ENCODE results near the gene KSR2.

The KSR2 gene

DNA sequence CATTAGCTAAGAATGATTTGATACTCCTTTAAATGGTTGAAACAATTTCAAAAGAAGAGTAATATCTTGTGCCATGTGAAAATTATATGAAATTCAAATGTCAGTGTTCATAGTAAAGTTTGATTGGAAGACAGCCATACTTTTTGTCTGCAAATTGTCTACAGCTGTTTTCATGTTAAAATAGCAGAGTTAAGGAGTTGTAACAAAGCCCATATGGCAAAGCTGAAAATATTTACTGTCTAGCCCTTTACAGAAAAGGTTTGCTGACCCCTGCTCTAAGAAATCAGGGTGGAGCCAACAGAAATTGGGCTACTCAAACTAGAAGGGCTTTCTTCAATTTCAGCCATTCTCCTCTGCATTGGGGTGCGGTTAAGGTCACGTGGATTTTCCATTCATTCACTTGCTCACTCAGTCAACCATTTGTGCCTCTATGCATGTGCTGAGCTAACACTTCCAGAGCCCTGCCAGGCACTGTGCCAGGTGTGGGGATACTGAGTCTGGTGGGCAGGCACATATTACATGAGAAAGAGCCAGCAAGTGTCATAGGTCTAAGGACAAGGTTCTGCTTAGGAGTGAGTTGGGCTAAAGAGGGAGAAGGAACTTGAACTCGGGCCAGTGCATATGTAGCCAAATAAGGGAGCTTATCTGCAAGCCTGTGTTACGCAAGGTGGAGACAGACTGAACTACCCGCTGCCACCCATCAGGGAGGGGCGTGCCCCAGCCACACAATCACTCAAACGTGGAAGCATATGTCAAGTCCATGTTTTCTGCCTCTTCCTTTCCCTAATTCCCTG, 467.5 kb downstream of the KSR2 start:
- Mint-ChIP-seq H3K4me3 (no peak overlapping the region), H3K4me1 (no peaks in the 10 kb centered on the region), H3K36me3 (no peaks in the 10 kb centered on the region), H3K27me3 (peaks cover 9% of the 10 kb centered on the region), H3K27ac (no peak overlapping the region), H3K9me3 (peaks cover 8% of the 10 kb centered on the region)
- ATAC-seq: no peak

DNA sequence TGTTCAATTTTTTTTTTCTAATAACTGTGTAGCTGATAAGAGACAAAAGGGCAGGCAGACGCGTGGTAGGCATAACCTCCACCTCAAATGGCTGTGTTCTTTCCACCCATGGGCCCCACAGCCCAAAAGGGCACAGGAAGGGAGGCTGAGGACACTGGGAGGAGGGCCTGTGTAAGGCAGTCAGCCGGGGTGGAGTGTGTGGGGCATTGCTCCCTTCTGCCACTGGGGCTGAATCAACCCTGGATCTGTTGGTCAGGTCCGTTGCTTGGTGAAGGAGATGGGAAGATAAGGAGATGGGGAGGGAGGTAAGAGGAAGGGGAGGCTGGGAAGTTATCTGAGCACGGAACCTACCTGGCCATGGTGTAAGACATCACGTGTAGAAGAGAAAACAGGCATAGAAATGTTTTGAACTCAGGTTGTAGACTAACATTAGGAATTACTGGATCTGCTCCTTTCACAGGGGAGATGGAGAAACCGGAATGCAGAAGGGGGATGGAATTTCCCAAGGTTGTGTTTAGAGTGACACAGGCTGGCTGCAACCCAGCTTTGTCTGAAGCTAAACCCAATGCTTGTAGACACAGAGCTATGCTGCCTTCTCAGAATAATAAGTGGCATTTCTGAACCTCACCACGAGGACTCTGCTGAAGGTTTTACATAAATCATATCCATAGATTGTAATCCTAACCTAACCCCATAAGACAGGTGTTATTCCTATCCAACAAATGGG, 468.9 kb downstream of the KSR2 start:
- no peak overlapping the region for H3K27ac Mint-ChIP-seq
- peaks cover 3% of the 10 kb centered on the region for H3K9me3 Mint-ChIP-seq
- H3K4me3 Mint-ChIP-seq: no peak overlapping the region
- H3K36me3 Mint-ChIP-seq: no peaks in the 10 kb centered on the region
- H3K27me3 Mint-ChIP-seq: peaks cover 9% of the 10 kb centered on the region
- ATAC-seq: no peak
- no peaks in the 10 kb centered on the region for H3K4me1 Mint-ChIP-seq

GRCh38 chr12:117498880-117499279, 469.9 kb downstream of the KSR2 start:
- no peak overlapping the region for H3K27ac Mint-ChIP-seq
- peaks cover 9% of the 10 kb centered on the region for H3K27me3 Mint-ChIP-seq
- no peaks in the 10 kb centered on the region for H3K36me3 Mint-ChIP-seq
- H3K9me3 Mint-ChIP-seq: peaks cover 3% of the 10 kb centered on the region
- no peak overlapping the region for H3K4me3 Mint-ChIP-seq
- ATAC-seq: no peak
- no peaks in the 10 kb centered on the region for H3K4me1 Mint-ChIP-seq

GRCh38 chr12:117498256-117498655, 470.5 kb downstream of the KSR2 start:
- Mint-ChIP-seq H3K4me3 (no peak overlapping the region), H3K4me1 (no peaks in the 10 kb centered on the region), H3K27ac (no peak overlapping the region), H3K9me3 (peaks cover 3% of the 10 kb centered on the region), H3K36me3 (no peaks in the 10 kb centered on the region), H3K27me3 (peaks cover 9% of the 10 kb centered on the region)
- ATAC-seq: no peak

DNA sequence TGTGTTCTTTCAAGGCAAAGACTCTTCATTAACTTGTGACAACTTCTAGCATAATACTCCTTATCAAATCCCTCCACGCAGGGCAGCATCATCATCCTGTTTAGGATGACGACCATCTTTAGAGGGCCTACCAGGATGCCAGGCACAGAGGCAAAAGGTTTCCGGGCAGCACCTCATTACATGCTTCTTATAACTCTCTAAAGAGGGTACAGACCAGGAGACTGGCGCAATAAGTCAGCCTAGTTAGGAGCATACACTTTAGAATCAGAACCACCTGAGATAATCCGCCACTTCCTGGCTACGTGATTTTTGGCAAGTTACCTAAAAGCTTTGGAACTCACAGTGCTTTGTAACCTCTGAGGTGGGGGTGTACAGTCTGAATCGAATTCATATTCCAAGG, 471.4 kb downstream of the KSR2 start:
- Mint-ChIP-seq H3K9me3 (peaks cover 3% of the 10 kb centered on the region), H3K4me3 (no peak overlapping the region), H3K36me3 (no peaks in the 10 kb centered on the region), H3K27ac (no peak overlapping the region), H3K4me1 (no peaks in the 10 kb centered on the region), H3K27me3 (peaks cover 9% of the 10 kb centered on the region)
- no peak for ATAC-seq

DNA sequence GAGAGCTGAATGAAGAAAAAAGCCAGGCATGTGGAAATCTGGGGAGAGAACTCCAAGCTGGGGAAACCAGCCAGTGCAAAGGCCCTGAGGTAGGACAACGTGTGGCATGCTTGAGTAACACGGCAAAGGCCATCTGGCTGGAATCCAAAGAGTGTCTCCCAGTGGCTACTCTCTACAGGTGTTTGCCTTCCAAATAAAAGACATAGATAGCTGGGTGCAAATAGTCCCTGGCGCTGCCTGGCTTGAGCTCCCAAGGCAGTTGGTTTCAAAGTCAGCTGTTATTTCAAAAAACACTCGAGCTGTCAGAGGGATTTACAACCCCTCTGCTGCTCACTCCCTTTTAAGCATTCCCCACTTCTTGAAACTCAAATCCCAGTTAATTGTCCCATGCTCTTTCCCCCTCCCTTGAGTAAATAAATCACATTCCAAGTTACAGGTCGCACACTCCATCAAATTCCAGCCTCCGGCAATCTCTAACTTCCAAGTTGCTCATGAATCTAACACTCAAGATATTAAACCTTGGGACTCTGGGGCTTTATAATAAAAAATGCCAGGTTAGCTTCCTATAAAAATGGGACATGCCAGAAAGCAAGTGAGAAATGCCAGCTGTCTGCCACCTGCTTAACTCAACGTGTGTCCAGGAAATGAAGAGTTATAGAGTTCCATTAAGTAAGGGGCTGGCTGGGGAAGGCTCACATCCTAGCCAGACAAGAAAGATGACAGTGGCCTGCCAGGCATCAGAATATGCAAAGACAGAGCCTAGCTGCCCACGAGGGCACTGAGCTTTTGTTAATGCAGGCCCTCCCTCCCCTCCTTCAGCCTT, 473.7 kb downstream of the KSR2 start:
- no peak for ATAC-seq
- H3K36me3 Mint-ChIP-seq: no peaks in the 10 kb centered on the region
- no peak overlapping the region for H3K4me3 Mint-ChIP-seq
- H3K9me3 Mint-ChIP-seq: peaks cover 3% of the 10 kb centered on the region
- H3K27ac Mint-ChIP-seq: no peak overlapping the region
- H3K4me1 Mint-ChIP-seq: no peaks in the 10 kb centered on the region
- peaks cover 8% of the 10 kb centered on the region for H3K27me3 Mint-ChIP-seq

- Mint-ChIP-seq H3K36me3 (no peaks in the 10 kb centered on the region), H3K27me3 (no peaks in the 10 kb centered on the region), H3K27ac (no peak overlapping the region), H3K9me3 (peaks cover 3% of the 10 kb centered on the region), H3K4me3 (no peak overlapping the region), H3K4me1 (no peaks in the 10 kb centered on the region)
- ATAC-seq: no peak
These were observed 477.1 kb downstream of the KSR2 start for GRCh38 chr12:117491711-117492110.

- ATAC-seq: no peak
- no peak overlapping the region for H3K27ac Mint-ChIP-seq
These were observed 478.7 kb downstream of the KSR2 start for GRCh38 chr12:117490130-117490529.

DNA sequence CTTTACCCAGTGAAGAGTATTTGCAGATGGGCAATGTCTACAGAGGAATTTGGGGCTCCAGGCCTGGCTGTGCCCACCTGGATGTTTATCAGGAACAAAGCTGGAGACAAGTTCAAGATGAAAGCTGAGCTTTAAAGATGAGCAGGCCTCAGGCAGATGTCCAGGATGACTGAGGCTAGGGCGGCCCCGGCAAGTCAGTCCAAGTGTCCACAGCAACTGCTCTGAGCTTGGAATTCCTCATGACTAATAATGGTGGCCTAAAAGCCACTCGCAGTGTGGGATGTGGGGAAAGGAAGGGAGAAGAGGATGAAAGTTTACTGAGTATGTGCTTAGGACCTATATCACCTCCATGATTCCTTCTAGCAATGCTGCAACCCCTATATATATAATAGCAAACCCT, 479.1 kb downstream of the KSR2 start:
- Mint-ChIP-seq H3K4me1 (no peaks in the 10 kb centered on the region), H3K27me3 (no peaks in the 10 kb centered on the region), H3K36me3 (no peaks in the 10 kb centered on the region), H3K9me3 (peaks cover 3% of the 10 kb centered on the region), H3K27ac (no peak overlapping the region), H3K4me3 (no peak overlapping the region)
- no peak for ATAC-seq

More at GRCh38 chr12:117490130-117490529, 478.7 kb downstream of the KSR2 start:
- no peaks in the 10 kb centered on the region for H3K27me3 Mint-ChIP-seq
- H3K4me1 Mint-ChIP-seq: no peaks in the 10 kb centered on the region
- H3K9me3 Mint-ChIP-seq: peaks cover 3% of the 10 kb centered on the region
- no peaks in the 10 kb centered on the region for H3K36me3 Mint-ChIP-seq
- no peak overlapping the region for H3K4me3 Mint-ChIP-seq

- no peaks in the 10 kb centered on the region for H3K36me3 Mint-ChIP-seq
- ATAC-seq: no peak
- H3K4me1 Mint-ChIP-seq: no peaks in the 10 kb centered on the region
These were observed 481.7 kb downstream of the KSR2 start for GRCh38 chr12:117486840-117487659.

GRCh38 chr12:117485984-117486839, 482.6 kb downstream of the KSR2 start:
- Mint-ChIP-seq H3K36me3 (no peaks in the 10 kb centered on the region), H3K9me3 (peaks cover 3% of the 10 kb centered on the region), H3K27ac (no peak overlapping the region), H3K4me1 (no peaks in the 10 kb centered on the region), H3K27me3 (no peaks in the 10 kb centered on the region), H3K4me3 (no peak overlapping the region)
- ATAC-seq: no peak

More at GRCh38 chr12:117486840-117487659, 481.7 kb downstream of the KSR2 start:
- peaks cover 3% of the 10 kb centered on the region for H3K9me3 Mint-ChIP-seq
- no peaks in the 10 kb centered on the region for H3K27me3 Mint-ChIP-seq
- no peak overlapping the region for H3K4me3 Mint-ChIP-seq
- H3K27ac Mint-ChIP-seq: no peak overlapping the region

DNA sequence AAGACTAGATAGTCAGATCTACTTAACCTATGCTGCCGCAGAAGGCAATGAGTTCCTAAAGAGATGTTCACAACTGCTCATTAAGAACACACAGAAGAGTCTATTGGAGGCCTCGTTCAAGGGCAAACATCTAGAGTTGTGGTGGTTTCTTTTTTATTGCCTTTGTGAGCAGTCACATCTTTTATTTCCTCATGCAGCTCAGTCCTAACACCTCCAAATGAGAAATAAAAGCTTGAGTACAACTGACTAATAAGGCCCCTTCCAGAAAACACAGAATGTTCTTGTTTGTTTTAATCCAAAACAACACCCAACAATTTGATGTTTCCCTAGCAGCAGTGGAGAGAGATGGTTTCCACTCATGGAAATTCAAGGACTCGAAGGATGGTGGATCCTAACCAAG, 483.9 kb downstream of the KSR2 start:
- H3K4me1 Mint-ChIP-seq: no peaks in the 10 kb centered on the region
- H3K9me3 Mint-ChIP-seq: peaks cover 8% of the 10 kb centered on the region
- H3K27me3 Mint-ChIP-seq: no peaks in the 10 kb centered on the region
- no peak for ATAC-seq
- H3K27ac Mint-ChIP-seq: no peak overlapping the region
- H3K36me3 Mint-ChIP-seq: no peaks in the 10 kb centered on the region
- no peak overlapping the region for H3K4me3 Mint-ChIP-seq

GRCh38 chr12:117483501-117483900, 485.3 kb downstream of the KSR2 start:
- Mint-ChIP-seq H3K27ac (no peak overlapping the region), H3K4me3 (no peak overlapping the region), H3K27me3 (no peaks in the 10 kb centered on the region), H3K4me1 (no peaks in the 10 kb centered on the region), H3K9me3 (peaks cover 8% of the 10 kb centered on the region), H3K36me3 (no peaks in the 10 kb centered on the region)
- ATAC-seq: no peak

DNA sequence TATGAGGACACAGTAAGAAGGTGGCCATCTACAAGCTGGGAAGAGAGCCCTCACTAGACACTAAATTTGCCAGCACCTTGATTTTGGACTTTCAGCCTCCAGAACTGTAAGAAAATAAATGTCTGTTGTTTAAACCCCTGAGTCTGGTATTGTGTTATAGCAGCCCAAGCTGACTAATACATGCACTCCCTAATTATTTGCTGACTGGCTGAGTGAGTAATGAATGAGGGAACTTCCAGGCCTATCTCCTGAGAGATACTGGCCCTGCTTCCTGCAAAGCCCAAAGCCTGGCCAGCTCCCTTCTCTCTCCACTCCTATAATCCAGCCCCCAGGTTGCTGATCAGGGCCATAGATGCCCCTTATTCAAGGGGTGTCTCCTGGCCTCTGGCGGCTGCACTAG, 487.3 kb downstream of the KSR2 start:
- ATAC-seq: no peak
- Mint-ChIP-seq H3K4me1 (no peaks in the 10 kb centered on the region), H3K36me3 (no peaks in the 10 kb centered on the region), H3K9me3 (peaks cover 5% of the 10 kb centered on the region), H3K27me3 (no peaks in the 10 kb centered on the region), H3K4me3 (no peak overlapping the region), H3K27ac (no peak overlapping the region)

Measured in stimulated activated memory B cell treated with anti-CD40 and anti-IgM and Interleukin-4, amounts not matched to agents 10 μg/mL and 1 μg/mL and 100 μg/mL, for 72 hours (primary cell).